Lung (tissue), 16 donors: ENCODE results near the gene SOCS2. TPM values are rescaled to one million over a fixed set of nuclear protein-coding genes. Genes with fewer than 3 reads are reported as not detected.

ENCODE experiments used
- ATAC-seq: fragments of 200-7000 bp; cut with Tn5 transposase; one replicate; pipeline ENCODE4 v1.9.1; 2020; ENCODE audit warnings: moderate number of reproducible peaks; ENCODE audit not compliant: insufficient read depth, low FRiP score
- DNase-seq, 3 donors: peaks; one replicate each; pipeline ENCODE4 v3.0.0-alpha.2; 2013 to 2017
- H3K27ac ChIP-seq, 2 donors: one replicate each; pipeline ENCODE4 v1.5.1; 2013; ENCODE audit warnings: mild to moderate bottlenecking in 2 of 2, moderate library complexity in 2 of 2, control low read depth in 1 of 2, inconsistent platforms in 1 of 2, low read depth in 1 of 2, low read length in 1 of 2
- H3K27me3 ChIP-seq, 3 donors: one replicate each; pipeline ENCODE4 v1.5.1; 2013; ENCODE audit warnings: low read length in 2 of 3; ENCODE audit not compliant: control insufficient read depth in 3 of 3, insufficient read depth in 3 of 3
- H3K36me3 ChIP-seq, 4 donors: one replicate each; pipeline ENCODE4 v1.5.1; 2013; ENCODE audit warnings: low read length in 4 of 4, mild to moderate bottlenecking in 1 of 4, moderate library complexity in 1 of 4; ENCODE audit not compliant: control insufficient read depth in 4 of 4, insufficient read depth in 4 of 4
- H3K4me1 ChIP-seq, 5 donors: one replicate each; pipeline ENCODE4 v1.5.1; 2013; ENCODE audit warnings: low read length in 5 of 5, mild to moderate bottlenecking in 2 of 5, moderate library complexity in 1 of 5; ENCODE audit not compliant: control insufficient read depth in 5 of 5, insufficient read depth in 5 of 5
- H3K4me3 ChIP-seq: one replicate; pipeline ENCODE4 v1.5.1; 2013; ENCODE audit warnings: mild to moderate bottlenecking, control low read depth, moderate library complexity
- H3K9ac ChIP-seq, 2 donors: one replicate each; pipeline ENCODE4 v1.5.1; 2013; ENCODE audit warnings: low read length in 2 of 2, control low read depth in 1 of 2; ENCODE audit not compliant: insufficient read depth in 1 of 2
- H3K9me3 ChIP-seq, 4 donors: one replicate each; pipeline ENCODE4 v1.5.1; 2013; ENCODE audit warnings: low read length in 3 of 4, mild to moderate bottlenecking in 1 of 4, moderate library complexity in 1 of 4; ENCODE audit not compliant: control insufficient read depth in 4 of 4, insufficient read depth in 3 of 4
- CTCF ChIP-seq: IDR thresholded peaks from 2 replicates; pipeline ENCODE4 v1.5.1; 2012; ENCODE audit warnings: mild to moderate bottlenecking; ENCODE audit errors: control extremely low read depth, extremely low read depth
- WGBS, 2 donors: extraction: QIAGEN DNeasy Blood & Tissue Kit; methylation state at CpG; one replicate each; pipeline ENCODE4 v1.1.7; 2013; 5-methylcytosine and 5-hydroxymethylcytosine counted together
- long read RNA-seq, 5 donors: transcript quantifications; one replicate each; lab custom pipeline, GENCODE V29; 2026
- polyA plus RNA-seq, 2 donors: library from polyadenylated mRNA; stranded (reverse); fragments of 200-250 nt; gene quantifications; one replicate each; pipeline ENCODE4 v1.2.1, GENCODE V29; 2013
- total RNA-seq, 2 donors: library from RNA; depleted of rRNA in 1 of 2; stranded (reverse); fragments of >200 nt in 1 of 2; gene quantifications; one replicate each; pipeline ENCODE4 v1.2.1, GENCODE V29; 2014 to 2021
- donor health status: control.
- donor health status: control.
- donor health status: Bipolar disorder and iron deficiency.
- donor health status: healthy.
- donor health status: DM: yes; HTN: yes; CAD: no.

The SOCS2 gene
- total RNA-seq (10 to 100 TPM; 29.9 to 35.6 TPM), polyA plus RNA-seq (10 to 100 TPM; 26.9 to 45.1 TPM)
- long read RNA-seq, donor 1, transcript SOCS2-206 (3 exons, 2,391 nt) = minor isoform, 6 of 27 reads
- long read RNA-seq, donor 1, transcript SOCS2-210 (2 exons, 1,716 nt) = minor isoform, 5 of 27 reads
- long read RNA-seq, donor 1, transcript SOCS2-202 (3 exons, 1,065 nt) = major isoform, 7 of 27 reads
- long read RNA-seq, donor 1, partial matches to known transcripts = 5 of 27 reads
- long read RNA-seq, donor 1, other reads (novel, unspliced or antisense) = 0 of 27 reads
- long read RNA-seq, donor 2, partial matches to known transcripts = 9 of 14 reads
- long read RNA-seq, donor 2, other reads (novel, unspliced or antisense) = 0 of 14 reads
- long read RNA-seq, donor 3, partial matches to known transcripts = 0 of 3 reads
- long read RNA-seq, donor 3, other reads (novel, unspliced or antisense) = 0 of 3 reads
- long read RNA-seq, donor 4, partial matches to known transcripts = 0 of 7 reads
- long read RNA-seq, donor 4, other reads (novel, unspliced or antisense) = 0 of 7 reads
- long read RNA-seq, donor 5, transcript SOCS2-202 (3 exons, 1,065 nt) = major isoform, 6 of 26 reads
- long read RNA-seq, donor 5, transcript SOCS2-210 (2 exons, 1,716 nt) = minor isoform, 5 of 26 reads
- long read RNA-seq, donor 5, partial matches to known transcripts = 9 of 26 reads
- long read RNA-seq, donor 5, other reads (novel, unspliced or antisense) = 0 of 26 reads

GRCh38 chr12:93571925-93572711 is at the start of gene SOCS2:
Gene SOCS2 (plus strand): TSS chr12:93572675. CDS start chr12:93572898, 223 bp downstream.
- no peak for TF ChIP-seq CTCF
- ATAC-seq = no peak
- Histone ChIP-seq H3K27ac (peak within 1 kb of the TSS; percentile 94 to 96), H3K36me3 (peaks cover 0 to 16% (median 2%) of the 10 kb centered on the region in 4 donors), H3K9ac (peak within 1 kb of the TSS; percentile 43 to 74), H3K9me3 (no peaks in the 10 kb centered on the region), H3K4me1 (peaks cover 0 to 16% (median 0%) of the 10 kb centered on the region in 5 donors), H3K27me3 (no peaks in the 10 kb centered on the region), H3K4me3 (peak within 1 kb of the TSS; percentile 83)
- peak; percentile 65 to 73 (median 71) for DNase-seq
- 1% methylated on average over 27 to 59 of the region's 59 CpGs for WGBS, 2 donors

GRCh38 chr12:93524386-93525133 is 47.9 kb upstream of the SOCS2 start:
- Histone ChIP-seq H3K4me1 (peaks cover 0 to 4% (median 0%) of the 10 kb centered on the region in 5 donors), H3K27me3 (no peaks in the 10 kb centered on the region), H3K27ac (no peak overlapping the region), H3K9ac (no peak overlapping the region), H3K4me3 (no peak overlapping the region), H3K9me3 (no peaks in the 10 kb centered on the region), H3K36me3 (no peaks in the 10 kb centered on the region)
- TF ChIP-seq CTCF = no peak
- DNase-seq (no peak), ATAC-seq (no peak)
- WGBS, 2 donors = 59 to 78% methylated on average over 10 of the region's 10 CpGs

- Histone ChIP-seq H3K36me3 (no peaks in the 10 kb centered on the region), H3K9ac (no peak overlapping the region), H3K27ac (no peak overlapping the region), H3K4me3 (no peak overlapping the region), H3K9me3 (no peaks in the 10 kb centered on the region), H3K4me1 (peaks cover 0 to 2% (median 0%) of the 10 kb centered on the region in 5 donors), H3K27me3 (no peaks in the 10 kb centered on the region)
- ATAC-seq (peak; percentile 36), DNase-seq (peak; percentile 59 to 76 (median 63))
- TF ChIP-seq CTCF = no peak
- 64 to 87% methylated on average over 4 of the region's 4 CpGs for WGBS, 2 donors
Measured at GRCh38 chr12:93526786-93527428, 45.6 kb upstream of the SOCS2 start.
